ENCODE data around the gene LTB4R.

The LTB4R gene

GRCh38 chr14:24279301-24280186 lies 31.8 kb upstream of the LTB4R start:
- DNase-seq, result peak; percentile 5

- no peak for DNase-seq
Measured at GRCh38 chr14:24280797-24281460, 30.4 kb upstream of the LTB4R start.

- DNase-seq, result no peak
Measured at GRCh38 chr14:24281636-24282035, 29.7 kb upstream of the LTB4R start.

GRCh38 chr14:24282736-24283135 lies 28.6 kb upstream of the LTB4R start:
- DNase-seq, result no peak

GRCh38 chr14:24283796-24284460 lies 27.4 kb upstream of the LTB4R start:
- no peak for DNase-seq

- DNase-seq, result no peak
Measured at GRCh38 chr14:24284501-24285035, 26.7 kb upstream of the LTB4R start.

GRCh38 chr14:24285351-24285750 lies 26.0 kb upstream of the LTB4R start:
- DNase-seq, result no peak

GRCh38 chr14:24286996-24287395 lies 24.3 kb upstream of the LTB4R start:
- no peak for DNase-seq

GRCh38 chr14:24289649-24290280 lies 21.5 kb upstream of the LTB4R start:
- no peak for DNase-seq

GRCh38 chr14:24290746-24291145 lies 20.6 kb upstream of the LTB4R start:
- DNase-seq, result no peak

- DNase-seq, result no peak
Measured at GRCh38 chr14:24291446-24292117, 19.7 kb upstream of the LTB4R start.

GRCh38 chr14:24292118-24292807 lies 19.0 kb upstream of the LTB4R start:
- DNase-seq, result no peak

- no peak for DNase-seq
Measured at GRCh38 chr14:24293525-24293924, 17.8 kb upstream of the LTB4R start.

GRCh38 chr14:24296341-24297157 lies 14.8 kb upstream of the LTB4R start:
- DNase-seq, result peak; percentile 58

- peak; percentile 24 for DNase-seq
Measured at GRCh38 chr14:24297190-24297964, 13.9 kb upstream of the LTB4R start.

GRCh38 chr14:24298892-24299254 lies 12.4 kb upstream of the LTB4R start:
- DNase-seq, result no peak

GRCh38 chr14:24299255-24300191 lies 11.8 kb upstream of the LTB4R start, which contains the start of the genes DHRS1 and NOP9:
TSS of gene DHRS1 (minus strand) at chr14:24299780. CDS start at chr14:24299106, 674 bp downstream.
TSS of gene NOP9 (plus strand) at chr14:24299850. CDS start at chr14:24299955, 105 bp downstream.
- peak; percentile 89 for DNase-seq

GRCh38 chr14:24300326-24300980 lies 10.8 kb upstream of the LTB4R start:
- no peak for DNase-seq

All from NCI-H345 (cell line).